Femur (tissue), 1 donor: ENCODE data around the gene ARSJ.

Experiments
- DNase-seq: peaks from one replicate; pipeline ENCODE4 v3.0.0-alpha.2; 2017

Gene ARSJ

GRCh38 chr4:113885291-113885690 is 94.2 kb downstream of the ARSJ start:
- no peak for DNase-seq

GRCh38 chr4:113884655-113885054 is 94.8 kb downstream of the ARSJ start:
- no peak for DNase-seq

GRCh38 chr4:113882668-113883067 is 96.8 kb downstream of the ARSJ start:
- no peak for DNase-seq

- no peak for DNase-seq
Observed at GRCh38 chr4:113881256-113881655, 98.2 kb downstream of the ARSJ start.

DNA sequence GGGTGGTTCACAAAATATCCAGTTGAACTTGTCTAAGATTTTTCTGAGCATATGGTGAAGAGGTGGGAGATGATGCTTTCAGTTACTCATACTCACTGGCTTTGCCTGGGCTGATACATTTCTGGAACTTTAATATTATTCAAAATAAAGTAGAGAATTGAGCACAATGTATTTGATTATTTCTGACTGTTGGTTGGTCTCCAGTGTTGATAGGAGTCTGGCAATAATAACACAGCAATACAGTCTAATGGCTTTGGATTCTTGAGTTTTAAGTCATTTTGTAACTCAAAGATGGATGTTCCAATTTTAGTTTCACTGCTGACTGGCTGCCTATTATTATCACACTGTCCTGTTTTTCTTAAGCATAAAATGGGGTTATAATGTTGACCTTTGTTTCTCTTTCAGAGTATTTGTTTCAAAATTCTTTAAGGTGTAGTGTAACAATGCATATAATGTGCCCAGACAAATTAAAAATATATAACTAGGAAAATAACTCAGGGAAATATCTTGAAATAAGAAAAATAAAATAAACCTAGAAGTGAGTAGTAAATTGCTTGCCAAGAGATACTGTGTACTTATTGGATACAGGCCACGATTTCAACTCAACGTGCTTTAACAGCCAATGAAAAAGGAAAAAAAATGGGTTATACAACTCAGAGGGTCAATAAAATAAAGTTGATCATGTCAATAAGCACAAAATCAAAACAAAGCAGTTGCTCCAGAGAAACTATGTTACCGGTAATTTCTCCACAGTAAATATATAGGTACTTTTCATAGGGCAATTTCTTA is 99.0 kb downstream of the ARSJ start:
- DNase-seq: no peak

DNA sequence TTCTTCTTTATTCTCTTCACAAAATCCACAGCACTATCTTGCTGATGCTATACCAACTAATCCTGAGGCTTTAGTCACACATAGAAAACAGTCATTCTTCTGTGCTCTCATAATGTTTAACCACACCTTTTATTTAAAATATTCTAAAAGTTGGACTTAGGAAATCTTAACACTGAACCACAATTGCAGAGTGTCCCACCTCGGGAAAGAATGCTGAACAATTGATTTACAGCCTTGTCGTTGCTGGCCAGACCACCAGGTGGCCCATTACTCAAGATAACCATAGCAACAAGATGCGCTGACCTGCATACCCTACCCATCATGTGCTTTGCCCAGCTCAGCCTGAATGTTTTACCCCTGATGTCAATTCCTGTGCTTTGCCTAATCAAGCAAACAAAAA is 100.8 kb downstream of the ARSJ start:
- no peak for DNase-seq

GRCh38 chr4:113874480-113874879 is 105.0 kb downstream of the ARSJ start:
- no peak for DNase-seq

- DNase-seq: no peak
Observed at GRCh38 chr4:113873508-113873907, 105.9 kb downstream of the ARSJ start.

DNA sequence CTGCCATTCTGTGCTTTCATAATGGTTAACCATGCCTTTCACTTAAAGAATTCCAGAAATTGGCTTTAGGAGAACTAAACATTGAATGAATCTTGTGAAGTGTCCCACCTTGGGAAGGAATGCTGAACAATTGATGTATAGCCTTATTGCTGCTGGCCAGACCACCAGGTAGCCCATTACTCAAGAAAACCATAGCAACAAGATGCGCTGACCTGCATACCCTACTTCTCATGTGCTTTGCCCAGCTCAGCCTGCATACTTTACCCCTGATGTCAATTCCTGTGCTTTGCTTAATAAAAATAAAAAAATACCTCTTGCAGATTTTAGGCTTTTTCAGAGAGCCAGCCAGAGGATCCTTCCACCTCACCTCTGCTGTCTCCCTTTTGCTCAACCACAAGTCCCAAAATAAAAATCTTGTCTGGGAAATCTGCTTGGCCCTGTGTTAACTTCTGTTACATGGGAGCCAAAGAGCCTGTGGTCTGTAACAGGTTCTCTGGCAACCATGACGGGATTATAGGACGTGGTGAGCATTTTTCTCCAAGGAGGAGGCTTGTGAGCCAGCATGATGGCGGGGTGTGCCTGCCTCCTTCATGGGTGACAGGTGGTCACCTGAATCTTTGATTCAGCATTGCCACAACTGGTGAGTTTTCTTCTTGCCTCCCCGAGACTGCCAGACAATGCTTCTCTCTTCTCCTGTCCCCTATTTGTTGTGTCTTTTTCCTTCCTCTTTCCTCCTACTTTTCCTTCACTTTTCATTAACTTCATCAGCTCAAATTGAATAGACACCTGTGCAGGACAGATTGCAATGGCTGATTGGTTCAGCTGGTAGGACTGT is 106.8 kb downstream of the ARSJ start:
- no peak for DNase-seq

- no peak for DNase-seq
Observed at GRCh38 chr4:113871080-113871479, 108.4 kb downstream of the ARSJ start.

DNA sequence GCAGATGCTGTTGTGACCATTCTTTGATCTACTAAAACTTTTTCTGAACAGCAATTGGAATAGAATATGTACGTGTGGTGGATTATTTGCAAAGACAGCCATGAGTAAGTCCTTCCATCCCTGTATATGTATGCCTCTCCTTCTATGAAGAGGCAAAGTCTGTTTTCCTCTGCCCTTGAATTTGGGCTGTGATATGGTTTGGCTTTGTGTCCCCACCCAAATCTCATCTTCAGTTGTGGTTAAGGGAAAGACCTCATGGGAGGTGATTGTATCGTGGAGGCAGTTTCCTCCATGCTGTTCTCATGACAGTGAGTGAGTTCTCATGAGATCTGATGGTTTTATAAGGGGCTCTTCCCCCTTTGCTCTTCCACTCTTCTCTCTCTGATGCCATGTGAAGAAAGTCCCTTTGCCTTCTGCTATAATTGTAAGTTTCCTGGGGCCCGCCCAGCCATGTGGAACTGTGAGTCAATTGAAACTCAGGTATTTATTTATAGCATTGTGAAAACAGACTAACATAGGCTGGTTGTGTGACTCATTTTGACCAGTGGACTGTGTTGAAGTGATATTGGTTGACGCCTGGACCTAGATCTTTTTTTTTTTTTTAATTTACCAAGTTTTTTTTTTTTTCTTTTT is 109.6 kb downstream of the ARSJ start:
- no peak for DNase-seq

DNA sequence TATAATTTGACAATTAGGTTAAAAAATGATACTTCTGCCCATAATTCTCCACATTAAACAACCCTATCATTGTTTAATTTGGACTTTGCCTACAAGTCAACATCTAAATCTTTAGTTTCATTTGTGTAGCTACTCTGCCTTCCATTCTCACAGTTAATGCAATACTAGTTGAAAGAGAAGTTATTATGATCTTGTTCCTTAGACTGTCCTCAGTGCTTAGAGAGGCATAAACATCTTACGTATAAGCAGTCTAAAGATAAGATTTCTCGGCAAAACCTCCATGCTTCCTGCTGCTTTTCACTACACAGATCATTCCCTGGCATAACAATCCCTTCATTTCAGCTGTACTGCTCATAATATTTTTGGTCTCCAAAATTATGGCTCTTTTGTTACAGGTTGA is 112.8 kb downstream of the ARSJ start:
- DNase-seq: no peak

GRCh38 chr4:113858924-113859323 is 120.5 kb downstream of the ARSJ start:
- no peak for DNase-seq

DNA sequence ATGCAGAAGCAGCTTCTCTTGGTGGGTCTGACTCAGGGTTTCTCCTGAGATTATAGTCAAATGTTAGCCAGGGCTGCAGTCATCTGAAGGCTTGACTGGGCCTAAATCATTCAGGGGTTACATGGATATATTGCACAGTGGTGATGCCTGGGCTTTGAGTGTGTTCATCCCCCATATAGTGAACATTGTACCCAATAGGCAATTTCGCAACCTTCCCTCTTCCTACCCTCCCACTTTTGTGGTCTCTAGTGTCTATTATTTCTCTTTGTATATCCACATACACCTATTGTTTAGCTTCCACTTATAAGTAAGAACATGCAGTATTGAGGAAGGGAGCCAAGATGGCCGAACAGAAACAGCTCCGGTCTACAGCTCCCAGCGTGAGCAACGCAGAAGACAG is 127.6 kb downstream of the ARSJ start:
- DNase-seq: no peak
